ENCODE data around the gene FAAP24. TPM values are rescaled to one million over a fixed set of nuclear protein-coding genes. Genes with fewer than 3 reads are reported as not detected.
A peak's percentile ranks its signal among the peaks of the same experiment; 100 is the strongest.
"Not testable (repeated sequence)": the region's sequence is repeated elsewhere in the genome, so short reads cannot be mapped to it uniquely, and the experiment has no call there.

Gene FAAP24
- total RNA-seq, 1 donor from 2014 or later = 4.7 TPM

GRCh38 chr19:33000910-33001309 is 28.9 kb downstream of the FAAP24 start:
- DNase-seq (ENCODE audit: low spot score, unreplicated experiment) = no peak
- no peak for TF ChIP-seq CTCF (IDR thresholded peaks at IDR 0.05; ENCODE audit: unreplicated experiment)
- Mint-ChIP-seq H3K36me3 (ENCODE audit: insufficient read depth) (peaks cover 35% of the 10 kb centered on the region), H3K4me3 (ENCODE audit: low read depth) (no peak overlapping the region), H3K27ac (no peak overlapping the region), H3K4me1 (ENCODE audit: low read depth) (peaks cover 21% of the 10 kb centered on the region), H3K27me3 (no peaks in the 10 kb centered on the region), H3K9me3 (ENCODE audit: low read depth) (no peaks in the 10 kb centered on the region)

DNA sequence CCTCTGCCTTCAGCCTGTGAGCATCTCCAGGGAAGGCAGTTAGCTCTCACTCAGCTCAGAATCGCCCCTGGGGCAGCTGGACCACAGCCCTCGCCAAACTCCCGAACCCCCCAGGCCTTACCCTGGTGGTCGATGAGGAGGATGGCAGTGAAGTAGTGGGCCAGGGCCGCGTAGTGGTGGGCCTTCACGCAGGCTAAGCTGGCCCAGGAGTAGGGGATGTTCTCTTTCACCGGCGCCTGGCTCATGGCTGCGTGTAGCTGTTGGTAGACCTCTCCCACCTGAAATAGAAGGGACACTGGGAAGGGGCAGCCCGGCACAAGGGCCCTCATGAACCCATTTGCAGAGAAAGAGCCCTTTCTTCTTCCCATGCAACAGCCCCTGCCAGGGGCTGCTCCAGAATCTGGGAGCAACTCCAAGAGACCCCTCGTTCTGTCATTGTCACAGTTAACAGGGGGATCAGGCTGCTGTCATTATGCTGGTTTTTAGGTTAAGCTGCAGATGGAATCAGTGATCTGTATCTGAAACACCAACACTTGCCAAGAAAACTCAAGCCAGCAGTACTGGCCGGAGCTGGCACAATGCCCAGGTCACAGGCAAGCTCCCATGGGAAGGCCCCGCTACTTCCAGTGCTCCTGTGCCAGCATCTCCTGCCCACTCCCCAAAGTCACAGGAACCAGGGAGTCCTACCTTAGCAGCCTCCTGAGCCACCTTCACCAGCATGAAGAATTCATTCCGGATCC is 30.3 kb downstream of the FAAP24 start:
- H3K27me3 Mint-ChIP-seq; DNase-seq (ENCODE audit: low spot score, unreplicated experiment); H3K9me3 Mint-ChIP-seq (ENCODE audit: low read depth); H3K4me1 Mint-ChIP-seq (ENCODE audit: low read depth); H3K4me3 Mint-ChIP-seq (ENCODE audit: low read depth); H3K27ac Mint-ChIP-seq: not testable (repeated sequence)
- peaks cover 33% of the 10 kb centered on the region for H3K36me3 Mint-ChIP-seq (ENCODE audit: insufficient read depth)

GRCh38 chr19:33003424-33004024 is 31.5 kb downstream of the FAAP24 start:
- not testable (repeated sequence) for H3K4me1 Mint-ChIP-seq (ENCODE audit: low read depth); H3K9me3 Mint-ChIP-seq (ENCODE audit: low read depth); H3K27me3 Mint-ChIP-seq; H3K4me3 Mint-ChIP-seq (ENCODE audit: low read depth); DNase-seq (ENCODE audit: low spot score, unreplicated experiment)
- Mint-ChIP-seq H3K36me3 (ENCODE audit: insufficient read depth) (peaks cover 27% of the 10 kb centered on the region), H3K27ac (peak overlapping the region; percentile 15)

GRCh38 chr19:33005440-33005839 is 33.4 kb downstream of the FAAP24 start:
- no peak for DNase-seq (ENCODE audit: low spot score, unreplicated experiment)
- peaks cover 31% of the 10 kb centered on the region for H3K36me3 Mint-ChIP-seq (ENCODE audit: insufficient read depth)
- no peak overlapping the region for H3K4me3 Mint-ChIP-seq (ENCODE audit: low read depth)
- no peak for TF ChIP-seq CTCF (IDR thresholded peaks at IDR 0.05; ENCODE audit: unreplicated experiment)
- H3K27ac Mint-ChIP-seq = peak overlapping the region; percentile 80
- peaks cover 9% of the 10 kb centered on the region for H3K4me1 Mint-ChIP-seq (ENCODE audit: low read depth)
- no peaks in the 10 kb centered on the region for H3K9me3 Mint-ChIP-seq (ENCODE audit: low read depth)
- no peaks in the 10 kb centered on the region for H3K27me3 Mint-ChIP-seq

DNA sequence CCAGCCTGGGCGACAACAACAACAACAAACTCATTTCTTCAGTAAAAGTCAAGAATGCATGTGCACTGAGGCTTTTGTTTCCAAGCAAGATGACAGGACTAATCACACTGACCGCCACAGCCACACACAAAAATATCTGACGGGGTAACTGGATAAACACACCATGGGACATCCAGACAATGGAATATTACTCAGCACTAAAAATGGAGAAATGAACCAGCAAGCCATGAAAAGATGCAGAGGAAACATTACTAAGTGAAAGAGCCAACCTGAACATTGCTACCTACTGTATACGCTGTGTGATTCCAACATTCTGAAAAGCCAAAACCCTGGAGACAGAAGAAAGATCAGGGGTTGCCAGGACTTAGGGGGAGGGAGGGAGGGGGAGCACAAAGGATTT is 36.7 kb downstream of the FAAP24 start:
- no peak overlapping the region for H3K27ac Mint-ChIP-seq
- TF ChIP-seq CTCF (IDR thresholded peaks at IDR 0.05; ENCODE audit: unreplicated experiment) = no peak
- H3K27me3 Mint-ChIP-seq = no peaks in the 10 kb centered on the region
- DNase-seq (ENCODE audit: low spot score, unreplicated experiment) = no peak
- H3K36me3 Mint-ChIP-seq (ENCODE audit: insufficient read depth) = peaks cover 30% of the 10 kb centered on the region
- H3K4me3 Mint-ChIP-seq (ENCODE audit: low read depth) = no peak overlapping the region
- peaks cover 4% of the 10 kb centered on the region for H3K4me1 Mint-ChIP-seq (ENCODE audit: low read depth)
- no peaks in the 10 kb centered on the region for H3K9me3 Mint-ChIP-seq (ENCODE audit: low read depth)

DNA sequence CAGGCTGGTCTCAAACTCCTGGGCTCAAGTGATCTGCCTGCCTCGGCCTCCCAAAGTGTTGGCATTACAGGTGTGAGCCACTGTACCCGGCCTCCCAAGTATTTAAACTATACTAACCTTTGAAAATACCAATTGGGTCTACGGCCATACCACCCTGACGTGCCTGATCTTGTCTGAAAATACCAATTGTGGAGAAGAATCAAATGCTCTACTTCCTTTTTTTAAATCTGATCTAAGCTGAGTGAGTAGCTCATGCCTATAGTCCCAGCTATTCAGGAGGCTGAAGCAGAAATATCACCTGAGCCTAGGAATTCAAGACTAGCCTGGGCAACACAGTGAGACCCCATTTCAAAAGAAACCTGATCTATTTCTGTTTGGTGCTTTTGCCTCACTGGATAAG is 38.8 kb downstream of the FAAP24 start:
- not testable (repeated sequence) for H3K4me3 Mint-ChIP-seq (ENCODE audit: low read depth); H3K27me3 Mint-ChIP-seq; DNase-seq (ENCODE audit: low spot score, unreplicated experiment); H3K27ac Mint-ChIP-seq; H3K4me1 Mint-ChIP-seq (ENCODE audit: low read depth); H3K9me3 Mint-ChIP-seq (ENCODE audit: low read depth)
- peaks cover 23% of the 10 kb centered on the region for H3K36me3 Mint-ChIP-seq (ENCODE audit: insufficient read depth)
